Measurements from ENCODE around the gene CACNB2.

DNA sequence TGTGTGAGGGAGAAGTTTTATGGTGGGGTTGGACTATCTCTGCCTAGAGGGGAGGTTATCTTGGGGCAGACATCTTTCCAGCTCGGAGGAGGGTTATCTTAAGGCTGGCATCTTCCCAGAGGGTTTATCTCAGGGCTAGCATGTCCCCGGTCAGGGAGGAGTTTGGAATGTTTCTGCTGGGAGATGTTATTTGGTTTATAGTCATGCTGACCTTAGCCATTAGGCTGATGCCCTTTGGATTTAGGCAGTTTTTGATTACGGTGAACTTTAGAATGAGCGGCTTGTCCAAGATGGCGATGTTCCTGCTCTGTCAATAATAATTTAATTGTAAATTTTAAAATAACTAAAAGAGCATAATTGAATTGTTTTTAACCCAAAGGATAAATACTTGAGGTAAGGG lies 236.4 kb downstream of the CACNB2 start:
- TF ChIP-seq, protein P1, sequence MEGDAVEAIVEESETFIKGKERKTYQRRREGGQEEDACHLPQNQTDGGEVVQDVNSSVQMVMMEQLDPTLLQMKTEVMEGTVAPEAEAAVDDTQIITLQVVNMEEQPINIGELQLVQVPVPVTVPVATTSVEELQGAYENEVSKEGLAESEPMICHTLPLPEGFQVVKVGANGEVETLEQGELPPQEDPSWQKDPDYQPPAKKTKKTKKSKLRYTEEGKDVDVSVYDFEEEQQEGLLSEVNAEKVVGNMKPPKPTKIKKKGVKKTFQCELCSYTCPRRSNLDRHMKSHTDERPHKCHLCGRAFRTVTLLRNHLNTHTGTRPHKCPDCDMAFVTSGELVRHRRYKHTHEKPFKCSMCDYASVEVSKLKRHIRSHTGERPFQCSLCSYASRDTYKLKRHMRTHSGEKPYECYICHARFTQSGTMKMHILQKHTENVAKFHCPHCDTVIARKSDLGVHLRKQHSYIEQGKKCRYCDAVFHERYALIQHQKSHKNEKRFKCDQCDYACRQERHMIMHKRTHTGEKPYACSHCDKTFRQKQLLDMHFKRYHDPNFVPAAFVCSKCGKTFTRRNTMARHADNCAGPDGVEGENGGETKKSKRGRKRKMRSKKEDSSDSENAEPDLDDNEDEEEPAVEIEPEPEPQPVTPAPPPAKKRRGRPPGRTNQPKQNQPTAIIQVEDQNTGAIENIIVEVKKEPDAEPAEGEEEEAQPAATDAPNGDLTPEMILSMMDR (IDR thresholded peaks at IDR 0.05), result no peak
- TF ChIP-seq POLR2A (IDR thresholded peaks at IDR 0.05), result no peak
